Endothelial cell (in vitro differentiated cells): ENCODE results near the gene HRH2. TPM values are rescaled to one million over a fixed set of nuclear protein-coding genes. Genes with fewer than 3 reads are reported as not detected.

ENCODE experiments used
- DNase-seq: peaks from one replicate; pipeline ENCODE4 v3.0.0; 2021; ENCODE audit warnings: low spot score
- H3K27ac Mint-ChIP-seq: one replicate; pipeline ENCODE4 v1.8.0; 2021; ENCODE audit warnings: mixed read lengths, inconsistent platforms; ENCODE audit not compliant: unreplicated experiment
- H3K27me3 Mint-ChIP-seq: one replicate; pipeline ENCODE4 v1.8.0; 2021; ENCODE audit warnings: mild to moderate bottlenecking, moderate library complexity, mixed read lengths, inconsistent platforms; ENCODE audit not compliant: unreplicated experiment
- H3K36me3 Mint-ChIP-seq: one replicate; pipeline ENCODE4 v1.8.0; 2021; ENCODE audit warnings: mild to moderate bottlenecking, low read depth, mixed read lengths, inconsistent platforms; ENCODE audit not compliant: unreplicated experiment
- H3K4me1 Mint-ChIP-seq: one replicate; pipeline ENCODE4 v1.8.0; 2021; ENCODE audit warnings: mild to moderate bottlenecking, mixed read lengths, inconsistent platforms; ENCODE audit not compliant: unreplicated experiment
- H3K4me3 Mint-ChIP-seq: one replicate; pipeline ENCODE4 v1.8.0; 2021; ENCODE audit warnings: mild to moderate bottlenecking, mixed read lengths, inconsistent platforms; ENCODE audit not compliant: unreplicated experiment
- H3K9me3 Mint-ChIP-seq: one replicate; pipeline ENCODE4 v1.8.0; 2021; ENCODE audit warnings: mixed read lengths, inconsistent platforms; ENCODE audit not compliant: unreplicated experiment
- CTCF ChIP-seq: fragments of 200-600 bp; sonication (generic); IDR thresholded peaks from one replicate; pipeline ENCODE4 v1.5.0; 2021; ENCODE audit warnings: antibody characterized with exemption; ENCODE audit not compliant: unreplicated experiment
- total RNA-seq: library from RNA; stranded (reverse); fragmentation: NEBNext Ultra II Directional; extraction: Animal tissue kit (Norgen Biotek cat#: 25700); gene quantifications from one replicate; pipeline ENCODE4 v1.2.1, GENCODE V29; 2021; ENCODE audit not compliant: unreplicated experiment

HRH2 gene
- total RNA-seq, 1 donor from 2014 or later, result 0.41 TPM

GRCh38 chr5:175706499-175706898 lies 48.6 kb downstream of the HRH2 start:
- Mint-ChIP-seq H3K27me3 (peaks cover 5% of the 10 kb centered on the region), H3K4me1 (no peaks in the 10 kb centered on the region), H3K9me3 (peaks cover 4% of the 10 kb centered on the region), H3K27ac (no peak overlapping the region), H3K4me3 (no peak overlapping the region), H3K36me3 (peaks cover 7% of the 10 kb centered on the region)
- no peak for DNase-seq
- TF ChIP-seq CTCF, result no peak

GRCh38 chr5:175707751-175708375 lies 50.0 kb downstream of the HRH2 start:
- DNase-seq, result no peak
- H3K36me3 Mint-ChIP-seq, result peaks cover 7% of the 10 kb centered on the region
- H3K9me3 Mint-ChIP-seq, result peaks cover 4% of the 10 kb centered on the region
- TF ChIP-seq CTCF, result no peak
- H3K27ac Mint-ChIP-seq, result no peak overlapping the region
- H3K4me1 Mint-ChIP-seq, result no peaks in the 10 kb centered on the region
- H3K27me3 Mint-ChIP-seq, result peaks cover 5% of the 10 kb centered on the region
- H3K4me3 Mint-ChIP-seq, result no peak overlapping the region

- Mint-ChIP-seq H3K4me1 (no peaks in the 10 kb centered on the region), H3K27ac (no peak overlapping the region), H3K36me3 (peaks cover 7% of the 10 kb centered on the region), H3K27me3 (peaks cover 5% of the 10 kb centered on the region), H3K4me3 (no peak overlapping the region), H3K9me3 (peaks cover 4% of the 10 kb centered on the region)
- no peak for DNase-seq
- no peak for TF ChIP-seq CTCF
Measured at GRCh38 chr5:175709276-175709781, 51.5 kb downstream of the HRH2 start.

- Mint-ChIP-seq H3K4me1 (no peaks in the 10 kb centered on the region), H3K36me3 (peaks cover 7% of the 10 kb centered on the region), H3K27ac (no peak overlapping the region), H3K27me3 (peaks cover 8% of the 10 kb centered on the region), H3K4me3 (no peak overlapping the region), H3K9me3 (peaks cover 4% of the 10 kb centered on the region)
- no peak for DNase-seq
- TF ChIP-seq CTCF, result no peak
Measured at GRCh38 chr5:175710326-175710725, 52.5 kb downstream of the HRH2 start.

- H3K27ac Mint-ChIP-seq, result no peak overlapping the region
- no peak for DNase-seq
Measured at GRCh38 chr5:175711031-175711430, 53.2 kb downstream of the HRH2 start.

More at GRCh38 chr5:175711031-175711430, 53.2 kb downstream of the HRH2 start:
- Mint-ChIP-seq H3K9me3 (peaks cover 4% of the 10 kb centered on the region), H3K27me3 (peaks cover 8% of the 10 kb centered on the region), H3K4me1 (no peaks in the 10 kb centered on the region), H3K36me3 (peaks cover 7% of the 10 kb centered on the region), H3K4me3 (no peak overlapping the region)
- TF ChIP-seq CTCF, result no peak
